ENCODE results near the gene STAT5A.

GRCh38 chr17:42313773-42314566, 25.7 kb downstream of the STAT5A start:
- no peak for TF ChIP-seq POLR2A (IDR thresholded peaks at IDR 0.05; ENCODE audit: borderline replicate concordance, extremely low read depth, insufficient read depth, insufficient read length)
- no peak for TF ChIP-seq CTCF (IDR thresholded peaks at IDR 0.05 in 2 of 3, conservative IDR thresholded peaks at IDR 0.05 in 1 of 3; ENCODE audit: borderline replicate concordance in 1 of 3, insufficient read depth in 1 of 3, low read depth in 2 of 3, low read length in 2 of 3)
- no peak for TF ChIP-seq EZH2 (IDR thresholded peaks at IDR 0.05)
- no peak for TF ChIP-seq ZNF274 (IDR thresholded peaks at IDR 0.05; ENCODE audit: low read depth, low read length)
- no peak for TF ChIP-seq CEBPB (IDR thresholded peaks at IDR 0.05; ENCODE audit: low read depth)
- no peak for TF ChIP-seq MAX (IDR thresholded peaks at IDR 0.05)
- TF ChIP-seq REST (IDR thresholded peaks at IDR 0.05; ENCODE audit: low read depth): no peak
- TF ChIP-seq EZH2phosphoT487 (IDR thresholded peaks at IDR 0.05; ENCODE audit: borderline replicate concordance): no peak
- no peak for TF ChIP-seq POLR2AphosphoS5 (IDR thresholded peaks at IDR 0.05; ENCODE audit: low read depth, low read length)
- TF ChIP-seq JUND (IDR thresholded peaks at IDR 0.05): no peak
- no peak for TF ChIP-seq SRF (IDR thresholded peaks at IDR 0.05; ENCODE audit: low read depth)
- no peak for TF ChIP-seq YY1 (IDR thresholded peaks at IDR 0.05; ENCODE audit: extremely low read depth, insufficient replicate concordance, low read depth, low read length)
- TF ChIP-seq SIN3A (IDR thresholded peaks at IDR 0.05; ENCODE audit: low read depth): no peak
- TF ChIP-seq ATF3 (IDR thresholded peaks at IDR 0.05): no peak
